22Rv1 (cell line): ENCODE results near the gene PYDC1.

Experiments
- ZFX ChIP-seq: fragments of 450-650 bp; IDR thresholded peaks from 2 replicates; pipeline ENCODE4 v1.6.1; 2017; ENCODE audit warnings: antibody characterized with exemption, borderline replicate concordance
- TF ChIP-seq, protein P1 (sequence below): fragments of 450-650 bp; IDR thresholded peaks from 2 replicates; pipeline ENCODE4 v1.5.1; 2017; ENCODE audit warnings: mild to moderate bottlenecking

DNA sequence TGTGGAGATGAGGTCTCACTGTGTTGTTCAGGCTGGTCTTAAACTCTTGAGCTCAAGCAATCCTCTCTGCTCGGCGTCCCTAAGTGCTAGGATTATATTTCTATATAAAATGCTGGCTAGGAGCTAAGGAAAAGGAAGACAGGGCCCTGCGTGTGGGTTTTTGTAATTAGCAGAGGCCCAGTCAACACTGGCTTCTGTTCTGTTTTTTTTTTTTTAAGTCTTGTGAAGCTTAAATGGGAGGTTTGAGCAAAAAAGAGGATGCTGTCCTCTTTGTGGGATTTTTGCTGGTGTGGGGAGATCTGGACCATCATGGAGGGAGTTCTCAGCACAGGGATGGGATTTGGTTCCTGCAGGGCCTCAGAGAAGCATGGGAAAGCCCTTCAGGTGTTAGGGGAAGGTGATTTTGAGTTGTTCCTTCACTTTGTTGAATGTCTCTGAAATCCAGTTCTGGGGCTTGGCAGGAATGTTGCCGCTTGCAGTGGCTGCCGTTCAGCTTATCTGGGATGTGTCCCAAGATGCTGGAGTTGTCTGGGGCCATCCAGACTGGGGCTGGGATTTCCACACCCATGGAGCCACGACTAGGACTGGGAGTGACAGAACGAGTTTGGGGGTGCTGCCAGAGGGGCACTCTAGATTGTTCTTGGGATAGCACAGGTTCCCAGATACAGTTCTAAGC, 18.6 kb downstream of the PYDC1 start:
- TF ChIP-seq, protein P1, sequence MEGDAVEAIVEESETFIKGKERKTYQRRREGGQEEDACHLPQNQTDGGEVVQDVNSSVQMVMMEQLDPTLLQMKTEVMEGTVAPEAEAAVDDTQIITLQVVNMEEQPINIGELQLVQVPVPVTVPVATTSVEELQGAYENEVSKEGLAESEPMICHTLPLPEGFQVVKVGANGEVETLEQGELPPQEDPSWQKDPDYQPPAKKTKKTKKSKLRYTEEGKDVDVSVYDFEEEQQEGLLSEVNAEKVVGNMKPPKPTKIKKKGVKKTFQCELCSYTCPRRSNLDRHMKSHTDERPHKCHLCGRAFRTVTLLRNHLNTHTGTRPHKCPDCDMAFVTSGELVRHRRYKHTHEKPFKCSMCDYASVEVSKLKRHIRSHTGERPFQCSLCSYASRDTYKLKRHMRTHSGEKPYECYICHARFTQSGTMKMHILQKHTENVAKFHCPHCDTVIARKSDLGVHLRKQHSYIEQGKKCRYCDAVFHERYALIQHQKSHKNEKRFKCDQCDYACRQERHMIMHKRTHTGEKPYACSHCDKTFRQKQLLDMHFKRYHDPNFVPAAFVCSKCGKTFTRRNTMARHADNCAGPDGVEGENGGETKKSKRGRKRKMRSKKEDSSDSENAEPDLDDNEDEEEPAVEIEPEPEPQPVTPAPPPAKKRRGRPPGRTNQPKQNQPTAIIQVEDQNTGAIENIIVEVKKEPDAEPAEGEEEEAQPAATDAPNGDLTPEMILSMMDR = no peak
- no peak for TF ChIP-seq ZFX
